ENCODE data around the gene CABLES1. TPM values are rescaled to one million over a fixed set of nuclear protein-coding genes. Genes with fewer than 3 reads are reported as not detected.
"Not testable (repeated sequence)": the region's sequence is repeated elsewhere in the genome, so short reads cannot be mapped to it uniquely, and the experiment has no call there.

Gene CABLES1
- total RNA-seq, 1 experiment from 2014 or later: 7.1 TPM

- DNase-seq (ENCODE audit: low read depth): no peak
Measured at GRCh38 chr18:23284629-23285028, 149.3 kb downstream of the CABLES1 start.

GRCh38 chr18:23285581-23285980, 150.3 kb downstream of the CABLES1 start:
- DNase-seq (ENCODE audit: low read depth): not testable (repeated sequence)

- DNase-seq (ENCODE audit: low read depth): peak; percentile 32
Measured at GRCh38 chr18:23291456-23292205, 156.3 kb downstream of the CABLES1 start.

- DNase-seq (ENCODE audit: low read depth): peak; percentile 57
Measured at GRCh38 chr18:23300231-23300805, 165.0 kb downstream of the CABLES1 start.

GRCh38 chr18:23301972-23302371, 166.7 kb downstream of the CABLES1 start:
- DNase-seq (ENCODE audit: low read depth): no peak

GRCh38 chr18:23302511-23302850, 167.2 kb downstream of the CABLES1 start:
- DNase-seq (ENCODE audit: low read depth): no peak

- peak; percentile 86 for DNase-seq (ENCODE audit: low read depth)
Measured at GRCh38 chr18:23302851-23303527, 167.7 kb downstream of the CABLES1 start.

- no peak for DNase-seq (ENCODE audit: low read depth)
Measured at GRCh38 chr18:23306822-23307221, 171.5 kb downstream of the CABLES1 start.

GRCh38 chr18:23307567-23308295, 172.4 kb downstream of the CABLES1 start:
- DNase-seq (ENCODE audit: low read depth): peak; percentile 66

Other genes with a start within 250 kb of the CABLES1 start
- 49.6 and 63.9 TPM in 2 replicates for gene RBBP8, start 202.2 kb upstream of the CABLES1 start, total RNA-seq (2014; rRNA removed)

Data from LHCN-M2 (cell line).